Stomach (tissue), 4 donors: ENCODE results near the gene TMEM255B.

Source experiments
- POLR2A ChIP-seq, 4 donors: fragments of 450-650 bp; IDR thresholded peaks; one replicate each; pipeline ENCODE4 v1.6.1; 2016; ENCODE audit warnings: antibody characterized with exemption in 4 of 4, control low read depth in 2 of 4, mild to moderate bottlenecking in 1 of 4, moderate library complexity in 1 of 4
- POLR2AphosphoS5 ChIP-seq, 3 donors: sonication (generic); formaldehyde crosslinking; IDR thresholded peaks; one replicate each; pipeline ENCODE4 v1.6.1; 2016; ENCODE audit warnings: antibody characterized with exemption in 3 of 3

- TF ChIP-seq POLR2AphosphoS5 (IDR thresholded peaks at IDR 0.05) (no peak), POLR2A (IDR thresholded peaks at IDR 0.05) (no peak)
Observed at GRCh38 chr13:113735750-113736149, 23.3 kb upstream of the TMEM255B start.
